ENCODE data around the gene BICC1.
A peak's percentile ranks its signal among the peaks of the same experiment; 100 is the strongest.

BICC1 gene

GRCh38 chr10:58810751-58811150, 298.1 kb downstream of the BICC1 start:
- no peak overlapping the region for H3K27ac ChIP-seq
- no peak for TF ChIP-seq ZFX (IDR thresholded peaks at IDR 0.05)

- TF ChIP-seq ZFX (IDR thresholded peaks at IDR 0.05) (no peak), CTCF (conservative IDR thresholded peaks at IDR 0.05) (no peak)
- H3K27ac ChIP-seq, result no peak overlapping the region
Observed at GRCh38 chr10:58813573-58813972, 300.9 kb downstream of the BICC1 start.

- TF ChIP-seq CTCF (conservative IDR thresholded peaks at IDR 0.05) (no peak), ZFX (IDR thresholded peaks at IDR 0.05) (no peak)
Observed at GRCh38 chr10:58817201-58817846, 304.7 kb downstream of the BICC1 start.

GRCh38 chr10:58818900-58819299, 306.2 kb downstream of the BICC1 start:
- H3K27ac ChIP-seq, result no peak overlapping the region
- TF ChIP-seq ZFX (IDR thresholded peaks at IDR 0.05) (no peak), CTCF (conservative IDR thresholded peaks at IDR 0.05) (peak; percentile 19)

More at GRCh38 chr10:58817201-58817846, 304.7 kb downstream of the BICC1 start:
- H3K27ac ChIP-seq, result no peak overlapping the region

GRCh38 chr10:58820386-58820785, 307.7 kb downstream of the BICC1 start:
- TF ChIP-seq CTCF (conservative IDR thresholded peaks at IDR 0.05) (no peak), ZFX (IDR thresholded peaks at IDR 0.05) (no peak)
- H3K27ac ChIP-seq, result no peak overlapping the region

- no peak overlapping the region for H3K27ac ChIP-seq
- TF ChIP-seq ZFX (IDR thresholded peaks at IDR 0.05), result no peak
- TF ChIP-seq CTCF (conservative IDR thresholded peaks at IDR 0.05), result no peak
Observed at GRCh38 chr10:58820861-58821751, 308.4 kb downstream of the BICC1 start.

DNA sequence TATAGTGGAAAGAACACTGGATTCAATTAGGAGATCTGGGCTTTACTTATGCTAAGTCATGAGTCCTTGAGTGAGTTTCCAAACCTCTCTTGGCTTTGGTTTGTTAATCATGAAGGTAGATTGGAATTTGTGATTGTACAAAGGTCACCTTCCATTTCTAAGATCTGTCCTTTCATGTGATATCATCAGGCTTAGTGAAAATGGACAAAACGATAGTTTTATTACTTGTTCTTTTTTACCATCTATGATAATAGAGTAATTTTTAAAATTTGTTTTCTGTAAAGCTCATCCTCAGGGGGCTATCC, 309.0 kb downstream of the BICC1 start:
- TF ChIP-seq ZFX (IDR thresholded peaks at IDR 0.05) (no peak), CTCF (conservative IDR thresholded peaks at IDR 0.05) (no peak)
- no peak overlapping the region for H3K27ac ChIP-seq
